Effector memory CD4-positive, alpha-beta T cell (primary cell): ENCODE data around the gene MMEL1.
"Not testable (repeated sequence)": the region's sequence is repeated elsewhere in the genome, so short reads cannot be mapped to it uniquely, and the experiment has no call there.

Source experiments
- DNase-seq, 3 donors: peaks; one replicate each; pipeline ENCODE4 v3.0.0-alpha.2; 2020
- H3K27ac ChIP-seq: 2 replicates; pipeline ENCODE4 v1.7.0; 2013; ENCODE audit warnings: mild to moderate bottlenecking, low read length, moderate library complexity; ENCODE audit not compliant: insufficient read depth, poor library complexity, severe bottlenecking
- H3K27me3 ChIP-seq: replicated peaks from 2 replicates; pipeline ENCODE4 v1.7.0; 2013; ENCODE audit warnings: mild to moderate bottlenecking, low read length; ENCODE audit not compliant: insufficient read depth, control insufficient read depth, poor library complexity, severe bottlenecking
- H3K36me3 ChIP-seq: 2 replicates; pipeline ENCODE4 v1.7.0; 2013; ENCODE audit warnings: mild to moderate bottlenecking, low read length, moderate library complexity; ENCODE audit not compliant: control insufficient read depth, insufficient read depth
- H3K4me1 ChIP-seq: 2 replicates; pipeline ENCODE4 v1.7.0; 2013; ENCODE audit warnings: low read length, mild to moderate bottlenecking; ENCODE audit not compliant: control insufficient read depth, insufficient read depth, poor library complexity, severe bottlenecking
- H3K4me3 ChIP-seq: 2 replicates; pipeline ENCODE4 v1.7.0; 2013; ENCODE audit warnings: low read length, low read depth, mild to moderate bottlenecking; ENCODE audit not compliant: insufficient read depth, poor library complexity, severe bottlenecking
- H3K9me3 ChIP-seq: 2 replicates; pipeline ENCODE4 v1.7.0; 2013; ENCODE audit warnings: mild to moderate bottlenecking, low read length, moderate library complexity; ENCODE audit not compliant: control insufficient read depth

Gene MMEL1

DNA sequence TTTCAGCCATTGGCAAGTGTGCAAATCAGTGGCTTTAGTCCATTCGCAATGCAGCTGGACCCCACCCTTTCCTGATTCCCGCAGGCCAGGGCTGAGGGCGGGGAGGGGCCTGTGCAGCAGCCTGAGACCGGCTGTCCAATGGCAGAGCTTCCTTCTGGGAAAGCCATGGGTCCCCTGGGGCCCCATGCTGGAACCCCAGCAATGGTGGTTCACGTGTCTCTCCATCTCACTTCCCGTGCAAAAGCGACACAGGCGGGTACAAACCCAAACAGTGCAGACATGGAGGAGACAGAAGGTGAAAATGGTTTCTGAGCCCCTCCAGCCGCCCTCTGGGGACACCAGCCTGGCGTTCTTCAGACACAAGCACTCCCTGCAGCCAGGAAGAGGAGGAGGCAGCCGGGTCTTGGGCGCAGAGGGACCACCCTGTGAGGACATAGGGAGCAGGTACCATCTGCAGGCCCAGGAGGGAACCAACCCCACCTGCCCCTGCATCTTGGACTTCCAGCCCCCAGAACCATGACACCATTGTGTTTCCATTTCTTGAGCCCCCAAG is 82.4 kb downstream of the MMEL1 start:
- H3K27ac ChIP-seq, H3K4me3 ChIP-seq, H3K36me3 ChIP-seq, H3K9me3 ChIP-seq, DNase-seq, H3K27me3 ChIP-seq: not testable (repeated sequence)
- H3K4me1 ChIP-seq, result peaks cover 46% of the 10 kb centered on the region

DNA sequence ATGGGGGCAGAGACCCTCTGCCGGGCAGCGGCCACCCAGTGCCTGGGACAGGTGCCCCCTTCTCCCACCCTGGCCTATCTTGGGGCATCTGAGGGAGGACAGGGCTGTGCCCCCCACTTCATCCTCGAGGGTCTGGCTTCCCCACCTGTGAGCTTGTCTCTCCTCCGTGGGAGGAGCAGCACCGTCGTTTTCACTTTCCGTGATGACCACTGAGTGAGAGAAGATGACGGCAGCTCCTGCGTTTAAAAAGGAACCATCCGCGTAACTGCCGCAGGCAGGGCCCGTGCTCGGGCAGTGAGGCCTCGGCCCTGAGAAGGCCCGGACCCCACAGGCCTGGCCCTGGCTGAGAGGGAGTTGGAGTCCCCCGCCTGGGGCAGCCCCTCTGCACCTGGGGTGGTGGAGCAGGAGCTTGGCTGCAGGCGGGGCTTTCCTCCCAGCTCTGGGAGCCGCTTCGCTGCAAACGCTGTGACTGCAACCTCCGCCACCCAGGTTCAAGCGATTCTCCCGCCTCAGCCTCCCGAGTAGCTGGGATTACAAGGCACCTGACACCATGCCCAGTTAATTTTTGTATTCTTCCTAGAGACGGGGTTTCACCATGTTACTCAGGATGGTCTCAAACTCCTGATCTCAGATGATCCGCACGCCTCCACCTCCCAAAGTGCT is 83.3 kb downstream of the MMEL1 start:
- H3K9me3 ChIP-seq, H3K27me3 ChIP-seq, H3K36me3 ChIP-seq, DNase-seq: not testable (repeated sequence)
- Histone ChIP-seq H3K27ac (peak overlapping the region; percentile 98), H3K4me1 (peaks cover 41% of the 10 kb centered on the region), H3K4me3 (peak overlapping the region; percentile 33)

DNA sequence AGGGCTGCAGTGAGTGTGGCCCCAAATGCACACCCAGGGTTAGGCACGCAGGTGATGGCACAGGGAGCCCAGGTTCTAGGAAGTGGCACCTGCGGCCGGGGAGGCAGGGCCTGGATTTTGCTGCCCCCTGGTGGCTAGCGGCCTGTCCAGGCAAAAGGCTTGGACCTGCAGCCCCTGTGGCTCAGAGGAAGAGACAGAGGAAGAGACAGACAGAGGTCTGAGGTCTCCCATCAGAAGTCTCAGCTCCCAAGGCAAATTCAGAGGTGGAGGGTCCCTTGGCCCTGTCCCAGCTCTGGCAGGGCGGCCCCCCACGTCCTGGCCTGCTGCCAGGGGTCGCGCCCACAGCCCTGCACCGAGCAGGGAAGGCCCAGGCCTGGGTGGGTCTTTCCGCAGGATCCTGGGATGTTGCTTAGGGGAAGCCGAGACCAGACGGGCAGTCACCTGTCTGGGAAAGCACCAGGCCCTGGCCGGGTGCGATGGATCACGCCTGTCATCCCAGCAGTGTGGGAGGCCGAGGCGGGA is 84.7 kb downstream of the MMEL1 start:
- H3K4me3 ChIP-seq, result peak overlapping the region; percentile 64
- peak overlapping the region; percentile 98 for H3K27ac ChIP-seq
- peaks cover 38% of the 10 kb centered on the region for H3K4me1 ChIP-seq
- H3K27me3 ChIP-seq, result no peaks in the 10 kb centered on the region
- no peaks in the 10 kb centered on the region for H3K36me3 ChIP-seq
- H3K9me3 ChIP-seq, result no peaks in the 10 kb centered on the region
- peak; percentile 63 to 77 (median 67) for DNase-seq

DNA sequence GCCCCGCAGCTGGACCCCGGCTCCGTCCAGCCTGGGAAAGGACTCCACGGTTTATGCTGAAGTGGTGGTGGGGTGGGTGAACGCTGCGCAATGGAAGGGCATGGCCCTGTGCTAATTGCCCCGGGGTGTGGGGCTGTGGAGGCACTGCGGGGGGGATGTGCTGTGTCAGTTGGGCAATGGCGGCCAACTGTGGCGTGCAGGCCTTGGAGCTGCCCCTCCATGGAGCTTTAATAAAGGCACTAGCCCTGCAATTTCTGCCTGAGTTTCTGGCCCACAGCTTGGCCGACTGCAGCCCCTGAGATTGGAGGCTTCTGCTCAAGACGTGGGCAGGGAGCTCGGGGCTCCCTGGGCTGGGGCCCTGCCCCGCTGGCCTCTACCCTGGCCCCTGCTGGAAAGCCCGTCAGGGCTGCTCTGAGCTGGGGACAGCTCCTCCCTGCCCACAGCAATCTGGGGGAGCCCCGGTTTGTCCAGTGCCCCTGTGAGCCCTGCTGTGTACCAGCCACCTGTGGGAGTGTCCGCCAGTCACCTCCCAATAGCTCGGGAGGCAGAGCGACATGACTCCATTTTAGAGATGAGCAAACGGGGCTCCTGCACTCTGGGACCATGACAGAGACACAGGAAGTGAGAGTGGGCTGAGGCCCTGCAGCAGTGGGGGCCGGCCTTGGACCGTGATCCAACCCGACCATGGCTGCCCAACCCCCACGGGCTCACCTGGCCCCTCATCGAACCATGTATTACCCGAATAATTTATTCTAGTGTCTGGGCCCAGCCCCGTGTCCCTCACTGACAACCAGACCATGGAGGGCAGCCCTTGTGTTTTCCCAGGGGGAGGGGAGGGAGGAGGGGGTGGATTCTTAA is 85.4 kb downstream of the MMEL1 start:
- no peaks in the 10 kb centered on the region for H3K36me3 ChIP-seq
- H3K4me3 ChIP-seq, result peak overlapping the region; percentile 64
- peaks cover 38% of the 10 kb centered on the region for H3K4me1 ChIP-seq
- DNase-seq, result peak in 2 of 3 donors; percentile 30 to 35
- peak overlapping the region; percentile 98 for H3K27ac ChIP-seq
- no peaks in the 10 kb centered on the region for H3K27me3 ChIP-seq
- no peaks in the 10 kb centered on the region for H3K9me3 ChIP-seq

DNA sequence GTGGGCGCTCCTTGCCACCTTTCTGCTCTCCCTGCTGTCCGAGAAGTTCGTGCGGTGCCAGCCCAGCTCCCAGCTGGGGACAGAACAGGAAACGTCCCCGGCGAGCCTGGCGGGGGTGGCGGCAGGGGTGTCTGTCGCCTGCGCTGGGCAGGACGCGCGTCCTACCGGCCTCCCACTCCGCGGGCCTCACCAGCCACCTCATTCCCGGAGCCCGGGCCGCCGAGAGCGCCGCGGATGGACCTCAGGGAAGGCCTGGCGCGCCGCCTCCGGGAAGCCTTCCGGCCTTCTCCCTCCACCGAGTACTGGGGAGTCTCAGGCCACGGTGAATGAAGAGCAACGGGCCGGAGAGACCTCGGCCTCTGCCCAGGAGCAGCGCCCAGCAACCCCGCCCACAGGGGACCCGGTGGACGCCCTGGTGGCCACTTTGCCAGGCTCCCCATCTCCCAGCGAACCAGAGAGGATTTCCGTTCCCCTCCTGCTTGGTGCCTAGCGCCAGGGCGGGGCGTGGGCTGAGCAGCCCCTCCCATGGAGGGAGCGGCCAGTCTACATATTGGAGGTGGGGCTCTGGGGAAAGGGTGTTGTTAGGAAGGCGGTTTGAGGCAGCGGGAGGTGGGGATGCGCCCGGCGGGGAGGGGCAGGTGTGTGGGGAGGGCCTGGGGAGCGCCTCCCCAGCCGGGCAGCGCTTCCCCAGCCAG is 86.2 kb downstream of the MMEL1 start:
- no peaks in the 10 kb centered on the region for H3K9me3 ChIP-seq
- H3K36me3 ChIP-seq, result no peaks in the 10 kb centered on the region
- H3K4me3 ChIP-seq, result peak overlapping the region; percentile 64
- peak; percentile 80 to 81 (median 80) for DNase-seq
- peak overlapping the region; percentile 98 for H3K27ac ChIP-seq
- H3K4me1 ChIP-seq, result peaks cover 38% of the 10 kb centered on the region
- H3K27me3 ChIP-seq, result no peaks in the 10 kb centered on the region

DNA sequence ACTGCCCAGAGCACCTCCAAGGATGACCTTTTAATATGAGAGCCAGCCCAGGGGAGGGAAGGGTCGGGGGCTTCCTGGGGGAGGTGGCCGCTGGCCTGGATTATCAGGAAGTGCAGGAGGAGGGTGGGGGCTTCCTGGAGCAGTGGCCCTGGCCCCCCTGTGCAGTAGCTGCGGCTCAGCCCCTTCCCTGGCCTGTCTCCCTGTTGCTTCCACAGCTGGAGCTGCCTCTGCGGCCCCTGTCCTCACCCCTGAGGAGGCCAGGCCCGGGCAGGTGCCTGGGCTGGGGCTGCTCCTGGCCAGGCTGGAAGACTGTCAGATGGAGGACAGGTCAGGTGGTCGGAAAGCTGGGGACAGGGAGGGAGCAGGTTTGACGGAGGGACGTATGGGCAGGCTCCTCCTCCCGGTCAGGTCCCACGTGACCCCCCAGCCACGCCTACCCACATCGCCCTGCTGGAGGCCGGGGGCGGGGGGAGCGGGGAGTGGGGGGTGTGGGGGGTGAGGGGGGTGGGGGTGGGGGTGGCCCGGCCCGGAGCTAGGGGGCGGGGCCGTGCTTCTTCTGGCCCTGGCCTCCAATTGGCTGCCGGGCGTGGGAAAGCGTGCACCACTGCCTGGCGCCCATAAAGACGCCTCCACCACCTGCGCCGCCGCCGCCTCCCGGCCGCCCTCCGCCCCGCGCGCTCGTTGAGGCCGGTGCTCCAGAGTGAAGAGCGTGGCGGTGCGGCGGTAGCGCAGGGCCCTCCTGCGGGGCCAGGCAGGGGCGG is 86.9 kb downstream of the MMEL1 start:
- Histone ChIP-seq H3K4me1 (peaks cover 41% of the 10 kb centered on the region), H3K27me3 (no peaks in the 10 kb centered on the region), H3K27ac (peak overlapping the region; percentile 98), H3K36me3 (no peaks in the 10 kb centered on the region), H3K4me3 (peak overlapping the region; percentile 64), H3K9me3 (no peaks in the 10 kb centered on the region)
- peak; percentile 85 to 91 (median 88) for DNase-seq

DNA sequence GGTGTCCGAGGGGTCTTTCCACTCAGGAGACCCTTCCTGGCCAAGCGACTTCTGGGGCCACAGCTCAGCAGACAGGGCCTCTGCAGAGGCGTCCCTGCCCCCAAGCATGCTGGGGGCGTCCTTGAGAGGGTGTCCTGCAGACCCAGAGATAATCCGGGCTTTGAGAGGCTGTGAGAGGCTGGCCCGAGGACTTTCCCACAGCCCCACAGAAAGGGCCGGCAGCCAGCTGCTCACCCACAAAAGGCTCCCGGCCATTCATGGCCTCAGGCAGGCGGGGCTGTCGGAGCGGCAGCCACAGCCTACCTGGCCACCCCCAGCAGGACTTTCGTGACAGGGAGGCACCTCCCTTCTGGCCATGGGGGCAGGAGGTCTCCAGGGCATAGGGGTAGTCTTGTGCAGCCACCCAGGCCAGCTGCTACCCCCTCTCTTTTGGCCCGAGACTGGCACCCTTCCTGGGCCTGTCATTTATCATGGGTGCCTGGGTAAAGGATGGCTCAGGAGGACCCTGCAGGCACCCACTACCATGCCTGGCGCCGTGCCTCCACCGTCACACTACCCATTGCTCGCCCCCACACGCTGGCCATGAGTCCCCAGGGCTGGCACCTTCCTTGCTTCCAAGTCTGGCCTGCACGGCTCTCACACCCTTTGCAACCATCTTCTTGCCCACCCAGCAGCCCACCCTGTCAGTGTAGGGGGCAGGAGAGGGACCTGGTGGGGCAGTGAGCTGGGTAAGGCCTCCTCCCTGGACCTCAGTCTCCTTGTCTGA is 87.8 kb downstream of the MMEL1 start:
- Histone ChIP-seq H3K27me3 (no peaks in the 10 kb centered on the region), H3K4me3 (no peak overlapping the region), H3K4me1 (peaks cover 48% of the 10 kb centered on the region), H3K9me3 (no peaks in the 10 kb centered on the region), H3K27ac (peak overlapping the region; percentile 37), H3K36me3 (no peaks in the 10 kb centered on the region)
- DNase-seq, result no peak

DNA sequence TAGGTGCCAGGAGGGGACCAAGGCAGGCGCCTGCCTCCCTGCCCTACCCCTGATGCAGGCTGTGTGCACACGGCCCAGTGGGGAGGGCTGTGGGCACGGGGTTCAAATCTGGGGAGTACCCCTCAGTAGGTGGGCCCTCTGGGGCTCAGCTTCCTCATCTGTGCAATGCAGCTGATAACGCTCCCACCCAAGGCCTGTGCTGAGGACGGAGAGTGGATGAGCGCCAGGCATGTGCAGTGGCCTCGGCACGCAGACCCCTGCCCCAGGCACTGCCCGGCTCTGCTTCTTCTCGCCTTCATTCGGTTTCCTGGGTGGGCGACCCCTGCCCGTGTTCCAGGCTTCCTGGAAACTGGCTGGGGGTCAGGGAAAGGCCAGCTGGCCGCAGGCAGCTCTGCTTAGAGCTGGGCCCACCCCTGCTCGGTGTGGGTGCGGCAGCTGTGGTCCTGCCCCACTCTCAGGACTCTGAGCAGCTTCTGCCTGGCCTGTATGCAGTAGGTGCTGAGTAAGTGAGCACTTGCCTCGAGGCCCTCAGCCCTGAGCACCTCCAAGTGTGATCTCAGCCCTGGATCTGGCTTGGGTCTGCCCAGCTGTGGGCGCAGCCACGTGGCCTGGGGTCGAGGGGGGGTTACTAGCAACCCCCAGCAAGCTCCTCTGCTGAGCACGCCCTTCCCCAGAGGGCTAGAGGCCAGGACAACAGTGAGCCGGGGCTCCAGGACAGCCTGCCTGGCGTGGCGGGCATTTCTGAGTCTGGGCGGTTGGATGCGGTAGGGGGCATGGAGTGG is 88.5 kb downstream of the MMEL1 start:
- Histone ChIP-seq H3K9me3 (no peaks in the 10 kb centered on the region), H3K4me1 (peaks cover 45% of the 10 kb centered on the region), H3K27me3 (no peaks in the 10 kb centered on the region), H3K4me3 (no peak overlapping the region), H3K27ac (no peak overlapping the region), H3K36me3 (no peaks in the 10 kb centered on the region)
- DNase-seq, result no peak
